ENCODE data around the gene ZNF282.

DNA sequence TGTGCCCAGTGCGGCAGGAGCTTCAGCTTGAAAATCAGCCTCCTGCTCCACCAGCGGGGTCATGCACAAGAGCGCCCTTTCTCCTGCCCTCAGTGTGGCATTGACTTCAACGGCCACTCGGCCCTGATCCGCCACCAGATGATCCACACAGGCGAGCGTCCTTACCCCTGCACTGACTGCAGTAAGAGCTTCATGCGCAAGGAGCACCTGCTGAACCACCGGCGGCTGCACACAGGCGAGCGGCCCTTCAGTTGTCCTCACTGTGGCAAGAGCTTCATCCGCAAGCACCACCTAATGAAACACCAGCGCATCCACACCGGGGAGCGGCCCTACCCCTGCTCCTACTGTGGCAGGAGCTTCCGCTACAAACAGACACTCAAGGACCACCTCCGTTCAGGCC, 16.1 kb upstream of the ZNF282 start:
- TF ChIP-seq, protein P1, sequence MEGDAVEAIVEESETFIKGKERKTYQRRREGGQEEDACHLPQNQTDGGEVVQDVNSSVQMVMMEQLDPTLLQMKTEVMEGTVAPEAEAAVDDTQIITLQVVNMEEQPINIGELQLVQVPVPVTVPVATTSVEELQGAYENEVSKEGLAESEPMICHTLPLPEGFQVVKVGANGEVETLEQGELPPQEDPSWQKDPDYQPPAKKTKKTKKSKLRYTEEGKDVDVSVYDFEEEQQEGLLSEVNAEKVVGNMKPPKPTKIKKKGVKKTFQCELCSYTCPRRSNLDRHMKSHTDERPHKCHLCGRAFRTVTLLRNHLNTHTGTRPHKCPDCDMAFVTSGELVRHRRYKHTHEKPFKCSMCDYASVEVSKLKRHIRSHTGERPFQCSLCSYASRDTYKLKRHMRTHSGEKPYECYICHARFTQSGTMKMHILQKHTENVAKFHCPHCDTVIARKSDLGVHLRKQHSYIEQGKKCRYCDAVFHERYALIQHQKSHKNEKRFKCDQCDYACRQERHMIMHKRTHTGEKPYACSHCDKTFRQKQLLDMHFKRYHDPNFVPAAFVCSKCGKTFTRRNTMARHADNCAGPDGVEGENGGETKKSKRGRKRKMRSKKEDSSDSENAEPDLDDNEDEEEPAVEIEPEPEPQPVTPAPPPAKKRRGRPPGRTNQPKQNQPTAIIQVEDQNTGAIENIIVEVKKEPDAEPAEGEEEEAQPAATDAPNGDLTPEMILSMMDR (conservative IDR thresholded peaks at IDR 0.05 in 1 of 2, IDR thresholded peaks at IDR 0.05 in 1 of 2; ENCODE audit: extremely low read depth in 1 of 2, insufficient read depth in 1 of 2, low read depth in 1 of 2, low read length in 2 of 2) = no peak
- no peak for TF ChIP-seq EZH2 (IDR thresholded peaks at IDR 0.05; ENCODE audit: borderline replicate concordance, low read length)

All from mammary epithelial cell (primary cell).